Endodermal cell (in vitro differentiated cells): ENCODE measurements around the gene TPRX1. TPM values are rescaled to one million over a fixed set of nuclear protein-coding genes. Genes with fewer than 3 reads are reported as not detected.

Experiments
- DNase-seq: peaks from one replicate; pipeline ENCODE4 v3.0.0-alpha.2; 2017
- H3K27ac ChIP-seq: 2 replicates; pipeline ENCODE4 v1.5.1; 2013; ENCODE audit warnings: mild to moderate bottlenecking, low read depth, low read length, moderate library complexity
- H3K27me3 ChIP-seq: 2 replicates; pipeline ENCODE4 v1.6.1; 2013; ENCODE audit warnings: mild to moderate bottlenecking, low read length, moderate library complexity; ENCODE audit not compliant: insufficient read depth, control insufficient read depth, poor library complexity, severe bottlenecking
- H3K36me3 ChIP-seq: 2 replicates; pipeline ENCODE4 v1.7.0; 2013; ENCODE audit warnings: mild to moderate bottlenecking, low read length, moderate library complexity; ENCODE audit not compliant: control insufficient read depth, insufficient read depth
- H3K4me1 ChIP-seq: one replicate; pipeline ENCODE4 v1.7.0; 2013; ENCODE audit warnings: low read length; ENCODE audit not compliant: control insufficient read depth, insufficient read depth
- H3K4me3 ChIP-seq: 2 replicates; pipeline ENCODE4 v1.5.1; 2013; ENCODE audit warnings: mild to moderate bottlenecking, low read length, moderate library complexity
- H3K9ac ChIP-seq: 2 replicates; pipeline ENCODE4 v1.6.1; 2013; ENCODE audit warnings: mild to moderate bottlenecking, low read length, moderate library complexity; ENCODE audit not compliant: poor library complexity, severe bottlenecking; ENCODE audit errors: extremely low read depth
- H3K9me3 ChIP-seq: 2 replicates; pipeline ENCODE4 v1.6.1; 2013; ENCODE audit warnings: mild to moderate bottlenecking, low read length, moderate library complexity; ENCODE audit not compliant: control insufficient read depth
- H3K27ac Mint-ChIP-seq: 2 replicates; pipeline ENCODE4 v1.8.0; 2020; ENCODE audit warnings: mixed read lengths
- H3K27me3 Mint-ChIP-seq: 2 replicates; pipeline ENCODE4 v1.8.0; 2021; ENCODE audit warnings: mild to moderate bottlenecking, mixed read lengths; ENCODE audit not compliant: insufficient read depth
- H3K36me3 Mint-ChIP-seq: 2 replicates; pipeline ENCODE4 v1.8.0; 2020; ENCODE audit warnings: low read depth, mixed read lengths
- H3K4me1 Mint-ChIP-seq: 2 replicates; pipeline ENCODE4 v1.8.0; 2020; ENCODE audit warnings: mixed read lengths
- H3K4me3 Mint-ChIP-seq: 2 replicates; pipeline ENCODE4 v1.8.0; 2020; ENCODE audit warnings: mild to moderate bottlenecking, moderate library complexity, mixed read lengths
- H3K9me3 Mint-ChIP-seq: 2 replicates; pipeline ENCODE4 v1.8.0; 2020; ENCODE audit warnings: mild to moderate bottlenecking, mixed read lengths
- CTCF ChIP-seq: fragments of 200-600 bp; sonication (generic); conservative IDR thresholded peaks from 2 replicates; pipeline ENCODE4 v1.5.0; 2021; ENCODE audit warnings: antibody characterized with exemption, mild to moderate bottlenecking
- WGBS, 2 experiments: methylation state at CpG; one replicate each; pipeline versions ENCODE4 v1.1.5 to v1.1.7; 2013; ENCODE audit warnings: missing lambda C conversion rate in 2 of 2, mixed read lengths in 1 of 2; ENCODE audit not compliant: insufficient coverage in 1 of 2, insufficient read length in 1 of 2; 5-methylcytosine and 5-hydroxymethylcytosine counted together
- total RNA-seq, 2 donors: library from RNA; stranded (reverse); fragmentation: NEBNext Ultra II Directional in 1 of 2; extraction: Animal tissue kit (Norgen Biotek cat#: 25700) in 1 of 2; gene quantifications; 2 replicates in 1 of 2; 3 replicates in 1 of 2; pipeline ENCODE4 v1.2.1, GENCODE V29; 2021

Gene TPRX1
- total RNA-seq, 2 donors from 2014 or later = not detected

- peaks cover 48% of the 10 kb centered on the region for H3K36me3 Mint-ChIP-seq
- no peaks in the 10 kb centered on the region for H3K4me1 ChIP-seq
- H3K4me3 ChIP-seq = no peak overlapping the region
- peak overlapping the region; percentile 17 for H3K27ac Mint-ChIP-seq
- peaks cover 39% of the 10 kb centered on the region for H3K36me3 ChIP-seq
- H3K4me1 Mint-ChIP-seq = no peaks in the 10 kb centered on the region
- no peaks in the 10 kb centered on the region for H3K27me3 Mint-ChIP-seq
- DNase-seq = no peak
- H3K27ac ChIP-seq = no peak overlapping the region
- no peak overlapping the region for H3K9ac ChIP-seq
- H3K9me3 Mint-ChIP-seq = peaks cover 2% of the 10 kb centered on the region
- no peaks in the 10 kb centered on the region for H3K9me3 ChIP-seq
- TF ChIP-seq CTCF = no peak
- no peak overlapping the region for H3K4me3 Mint-ChIP-seq
- WGBS, 2 experiments = 96 to 100% methylated on average over 5 of the region's 5 CpGs
- H3K27me3 ChIP-seq = no peaks in the 10 kb centered on the region
These were observed 45.9 kb downstream of the TPRX1 start for GRCh38 chr19:47758443-47758804.

- Histone ChIP-seq H3K36me3 (peaks cover 45% of the 10 kb centered on the region), H3K9ac (no peak overlapping the region), H3K4me1 (no peaks in the 10 kb centered on the region), H3K9me3 (no peaks in the 10 kb centered on the region), H3K27me3 (no peaks in the 10 kb centered on the region), H3K4me3 (no peak overlapping the region), H3K27ac (no peak overlapping the region)
- no peaks in the 10 kb centered on the region for H3K4me1 Mint-ChIP-seq
- no peak for DNase-seq
- H3K27me3 Mint-ChIP-seq = no peaks in the 10 kb centered on the region
- H3K9me3 Mint-ChIP-seq = peaks cover 2% of the 10 kb centered on the region
- 93 to 96% methylated on average over 10 to 13 of the region's 14 CpGs for WGBS, 2 experiments
- H3K4me3 Mint-ChIP-seq = no peak overlapping the region
- no peak for TF ChIP-seq CTCF
- H3K27ac Mint-ChIP-seq = peak overlapping the region; percentile 17
- peaks cover 54% of the 10 kb centered on the region for H3K36me3 Mint-ChIP-seq
These were observed 46.5 kb downstream of the TPRX1 start for GRCh38 chr19:47757617-47758442.

GRCh38 chr19:47756953-47757608 is 47.3 kb downstream of the TPRX1 start:
- Mint-ChIP-seq H3K27me3 (no peaks in the 10 kb centered on the region), H3K4me1 (no peaks in the 10 kb centered on the region), H3K4me3 (no peak overlapping the region), H3K36me3 (peaks cover 61% of the 10 kb centered on the region), H3K27ac (no peak overlapping the region), H3K9me3 (peaks cover 2% of the 10 kb centered on the region)
- H3K9me3 ChIP-seq = no peaks in the 10 kb centered on the region
- no peak overlapping the region for H3K9ac ChIP-seq
- no peaks in the 10 kb centered on the region for H3K27me3 ChIP-seq
- TF ChIP-seq CTCF = no peak
- no peak for DNase-seq
- peaks cover 53% of the 10 kb centered on the region for H3K36me3 ChIP-seq
- H3K27ac ChIP-seq = no peak overlapping the region
- no peak overlapping the region for H3K4me3 ChIP-seq
- WGBS, 2 experiments = 93 to 97% methylated on average over 13 to 22 of the region's 22 CpGs
- H3K4me1 ChIP-seq = no peaks in the 10 kb centered on the region
